ENCODE results near the gene MTUS2.

DNA sequence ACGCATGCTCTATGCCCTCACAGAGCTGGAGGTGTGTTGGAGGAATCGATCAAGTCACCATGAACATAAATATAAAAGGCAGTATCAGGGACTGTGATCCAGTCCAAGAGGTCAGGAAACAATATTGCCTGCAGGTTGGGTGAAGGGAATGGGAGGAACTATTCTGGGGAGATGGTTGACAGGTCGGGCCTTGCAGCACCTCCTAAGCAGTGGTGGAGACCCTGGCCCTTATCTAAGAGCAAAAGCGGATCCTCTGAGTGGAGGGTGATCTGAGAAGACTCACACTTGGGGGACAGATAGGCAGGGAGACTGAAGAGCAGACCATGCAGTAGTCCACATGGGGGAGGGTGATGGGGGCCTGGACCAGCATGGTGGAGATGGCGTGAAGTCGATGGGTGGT is 561.9 kb downstream of the MTUS2 start:
- TF ChIP-seq, protein P1, sequence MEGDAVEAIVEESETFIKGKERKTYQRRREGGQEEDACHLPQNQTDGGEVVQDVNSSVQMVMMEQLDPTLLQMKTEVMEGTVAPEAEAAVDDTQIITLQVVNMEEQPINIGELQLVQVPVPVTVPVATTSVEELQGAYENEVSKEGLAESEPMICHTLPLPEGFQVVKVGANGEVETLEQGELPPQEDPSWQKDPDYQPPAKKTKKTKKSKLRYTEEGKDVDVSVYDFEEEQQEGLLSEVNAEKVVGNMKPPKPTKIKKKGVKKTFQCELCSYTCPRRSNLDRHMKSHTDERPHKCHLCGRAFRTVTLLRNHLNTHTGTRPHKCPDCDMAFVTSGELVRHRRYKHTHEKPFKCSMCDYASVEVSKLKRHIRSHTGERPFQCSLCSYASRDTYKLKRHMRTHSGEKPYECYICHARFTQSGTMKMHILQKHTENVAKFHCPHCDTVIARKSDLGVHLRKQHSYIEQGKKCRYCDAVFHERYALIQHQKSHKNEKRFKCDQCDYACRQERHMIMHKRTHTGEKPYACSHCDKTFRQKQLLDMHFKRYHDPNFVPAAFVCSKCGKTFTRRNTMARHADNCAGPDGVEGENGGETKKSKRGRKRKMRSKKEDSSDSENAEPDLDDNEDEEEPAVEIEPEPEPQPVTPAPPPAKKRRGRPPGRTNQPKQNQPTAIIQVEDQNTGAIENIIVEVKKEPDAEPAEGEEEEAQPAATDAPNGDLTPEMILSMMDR (IDR thresholded peaks at IDR 0.05; ENCODE audit: low read length): no peak
- TF ChIP-seq EZH2 (optimal IDR thresholded peaks at IDR 0.05; ENCODE audit: low read depth, low read length): no peak

All from MM.1S (cell line).